GM18868 (cell line): ENCODE results near the gene SDK1.

ENCODE experiments used
- ATAC-seq: cut with Tn5 transposase; IDR thresholded peaks from one replicate; pipeline ENCODE4 v1.9.1; 2021; ENCODE audit warnings: mild to moderate bottlenecking, moderate library complexity; ENCODE audit not compliant: unreplicated experiment

SDK1 gene

GRCh38 chr7:4025210-4025609, 724.2 kb downstream of the SDK1 start:
- no peak for ATAC-seq

- ATAC-seq, result no peak
These were observed 724.9 kb downstream of the SDK1 start for GRCh38 chr7:4025694-4026615.

- ATAC-seq, result no peak
These were observed 726.0 kb downstream of the SDK1 start for GRCh38 chr7:4026941-4027486.

DNA sequence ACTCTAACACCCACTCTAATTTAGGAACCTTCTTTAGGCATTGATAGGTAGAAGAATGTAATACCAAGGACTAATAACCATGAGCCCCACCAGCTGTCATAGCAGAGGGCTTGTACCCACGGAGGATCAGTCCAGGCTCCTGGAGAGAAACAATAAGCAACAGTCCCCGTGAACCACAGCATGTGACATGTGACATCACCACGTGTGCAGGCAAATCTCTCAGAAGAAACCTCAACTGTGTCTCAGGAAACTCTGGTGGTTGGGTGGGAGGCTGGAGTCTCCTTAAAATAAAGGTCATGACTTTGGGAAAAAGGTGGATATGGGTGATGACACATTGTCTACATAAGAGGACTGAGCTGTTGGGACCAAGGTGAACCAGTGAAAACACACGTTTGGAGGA, 727.2 kb downstream of the SDK1 start:
- no peak for ATAC-seq

GRCh38 chr7:4029941-4030340, 728.9 kb downstream of the SDK1 start:
- no peak for ATAC-seq

GRCh38 chr7:4030346-4030950, 729.4 kb downstream of the SDK1 start:
- no peak for ATAC-seq

GRCh38 chr7:4033996-4034395, 732.9 kb downstream of the SDK1 start:
- no peak for ATAC-seq

GRCh38 chr7:4037308-4037707, 736.3 kb downstream of the SDK1 start:
- no peak for ATAC-seq

DNA sequence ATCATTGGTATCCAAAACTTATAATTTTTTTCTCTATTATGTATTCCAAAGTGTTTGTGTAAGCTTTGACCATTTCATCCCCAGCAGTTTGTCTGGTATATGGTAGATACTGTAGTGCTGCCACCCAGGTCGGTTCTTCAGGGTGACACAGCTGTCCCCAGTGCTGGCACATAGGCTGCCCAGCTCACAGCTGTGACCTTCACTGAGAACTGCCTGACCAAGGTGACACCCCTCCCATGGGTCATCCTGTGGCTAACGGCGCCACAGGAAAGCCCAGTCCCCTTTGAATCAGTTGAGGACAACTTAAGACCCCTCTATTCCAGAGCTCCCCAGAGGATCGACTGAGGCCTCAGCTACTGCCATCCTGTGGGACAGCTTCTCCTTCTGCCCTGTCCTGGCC, 736.8 kb downstream of the SDK1 start:
- ATAC-seq, result no peak

DNA sequence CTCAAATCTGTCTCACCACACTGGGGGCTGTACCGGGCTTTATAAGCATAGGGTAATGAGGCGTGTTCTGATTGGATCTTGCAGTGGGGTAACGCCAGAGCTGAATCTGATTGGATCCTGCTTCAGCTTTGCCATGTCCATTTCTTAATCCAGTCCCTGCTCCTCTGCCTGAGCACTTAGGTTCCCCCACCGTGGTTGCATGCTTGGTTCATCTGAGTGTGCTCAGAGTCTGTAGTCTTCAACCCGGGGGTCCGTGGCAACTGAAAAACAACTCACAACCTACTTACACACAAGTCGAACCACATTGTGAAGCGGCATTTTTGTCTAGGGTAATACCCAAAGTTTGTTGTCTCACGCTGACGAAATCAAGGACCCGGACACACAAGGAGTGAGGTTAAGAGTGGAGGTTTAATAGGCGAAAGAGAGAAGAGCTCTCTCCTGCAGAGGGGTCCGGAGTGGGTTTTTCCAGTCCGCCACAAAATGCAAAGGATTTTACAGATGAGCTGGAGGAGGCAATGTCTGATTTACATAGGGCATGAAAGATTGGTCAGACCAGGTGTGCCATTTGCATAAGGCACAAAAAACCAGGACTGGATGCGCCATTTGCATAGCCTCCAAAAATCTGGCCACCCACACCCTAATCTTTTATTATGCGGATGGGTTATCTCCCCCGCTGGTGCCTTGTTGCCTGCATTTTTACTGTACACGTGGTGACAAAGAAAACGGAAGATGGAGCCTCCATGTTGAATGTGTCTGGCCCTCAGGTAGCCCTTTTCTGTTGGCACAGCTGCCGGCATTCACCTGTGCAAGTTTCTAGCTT, 739.3 kb downstream of the SDK1 start:
- ATAC-seq, result no peak

DNA sequence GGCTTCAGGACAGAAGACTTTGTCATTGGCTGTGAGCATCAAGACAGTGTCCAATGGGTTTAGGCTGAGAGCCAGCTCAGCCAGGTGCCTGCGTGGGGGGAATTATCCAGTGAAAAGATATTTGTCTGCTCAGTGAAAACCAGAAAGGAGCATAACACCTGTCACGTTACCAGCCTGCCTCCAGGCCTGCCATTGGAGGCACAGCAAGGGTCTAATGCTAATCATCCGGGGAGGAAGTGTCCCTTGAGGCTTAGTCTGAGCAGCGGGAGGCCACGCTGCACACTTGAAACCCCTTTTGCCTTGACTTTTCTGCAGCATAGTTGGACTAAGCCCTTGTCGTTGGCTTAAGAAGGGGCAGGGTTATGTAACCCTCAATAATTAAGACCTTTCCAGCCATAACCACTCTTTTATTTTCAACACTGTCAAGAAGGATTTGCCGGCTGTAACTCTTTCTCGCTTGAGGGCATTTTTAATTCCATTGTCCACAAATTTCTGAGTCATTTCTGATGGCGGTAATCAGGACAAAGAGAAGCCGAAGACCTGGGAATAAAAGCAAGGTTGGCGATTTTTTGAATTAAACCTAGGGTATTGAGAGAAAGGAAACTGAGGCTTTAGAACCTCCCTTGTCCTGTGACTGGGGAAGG, 741.5 kb downstream of the SDK1 start:
- no peak for ATAC-seq

GRCh38 chr7:4043988-4044387, 742.9 kb downstream of the SDK1 start:
- no peak for ATAC-seq

DNA sequence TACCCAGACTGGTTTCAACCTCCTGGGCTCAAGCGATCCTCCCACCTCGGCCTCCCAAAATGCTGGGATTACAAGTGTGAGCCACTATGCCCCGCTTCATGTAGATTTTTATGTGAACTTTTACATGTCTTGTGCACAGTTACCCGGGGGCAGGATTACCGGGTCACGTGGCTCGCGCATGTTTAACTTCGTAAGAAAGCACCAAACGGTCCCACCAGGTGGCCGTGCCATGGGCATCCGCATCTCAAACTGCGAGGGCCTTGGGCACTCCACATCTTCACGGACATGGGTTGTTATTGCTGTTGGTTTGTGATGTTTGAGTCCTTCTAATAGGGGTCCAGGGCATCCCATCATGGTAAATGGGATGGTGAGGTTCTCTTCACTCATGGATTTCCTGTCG, 744.4 kb downstream of the SDK1 start:
- no peak for ATAC-seq

GRCh38 chr7:4045975-4046374, 744.9 kb downstream of the SDK1 start:
- no peak for ATAC-seq

- ATAC-seq, result no peak
These were observed 747.3 kb downstream of the SDK1 start for GRCh38 chr7:4048336-4048735.

- no peak for ATAC-seq
These were observed 748.1 kb downstream of the SDK1 start for GRCh38 chr7:4049202-4049601.

GRCh38 chr7:4050126-4050660, 749.1 kb downstream of the SDK1 start:
- no peak for ATAC-seq

GRCh38 chr7:4051696-4052095, 750.6 kb downstream of the SDK1 start:
- no peak for ATAC-seq

- ATAC-seq, result no peak
These were observed 751.1 kb downstream of the SDK1 start for GRCh38 chr7:4052130-4052529.

DNA sequence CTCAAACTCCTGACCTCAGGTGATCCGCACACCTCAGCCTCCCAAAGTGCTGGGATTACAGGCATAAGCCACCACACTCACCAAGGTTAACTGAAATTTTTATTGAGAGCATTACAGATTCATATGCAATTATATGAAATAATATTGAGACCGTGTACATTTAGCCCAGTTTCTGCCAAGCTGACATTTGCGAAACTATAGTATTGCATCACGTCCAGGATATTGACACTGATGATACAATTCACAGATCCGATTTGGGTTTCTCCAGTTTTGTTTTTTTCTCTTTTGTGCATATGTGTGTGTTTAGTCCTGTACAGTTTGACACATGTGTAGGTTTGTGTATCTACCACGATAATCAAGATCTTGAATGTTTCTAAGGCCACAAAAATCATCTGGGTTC, 753.1 kb downstream of the SDK1 start:
- ATAC-seq, result no peak
